GM12872 (cell line): Measurements from ENCODE around the gene CEACAM3.

Experiments used
- CTCF ChIP-seq: IDR thresholded peaks from 3 replicates; pipeline ENCODE4 v1.5.1; 2011; ENCODE audit warnings: low read depth, mild to moderate bottlenecking, low read length, moderate library complexity; ENCODE audit not compliant: insufficient read depth

The CEACAM3 gene

GRCh38 chr19:41767115-41767514, 29.3 kb upstream of the CEACAM3 start:
- TF ChIP-seq CTCF: no peak

GRCh38 chr19:41769608-41770007, 26.8 kb upstream of the CEACAM3 start:
- no peak for TF ChIP-seq CTCF

- TF ChIP-seq CTCF: no peak
Measured at GRCh38 chr19:41771410-41771809, 25.0 kb upstream of the CEACAM3 start.

- no peak for TF ChIP-seq CTCF
Measured at GRCh38 chr19:41774515-41774980, 21.8 kb upstream of the CEACAM3 start.

GRCh38 chr19:41776700-41777099, 19.7 kb upstream of the CEACAM3 start:
- no peak for TF ChIP-seq CTCF

GRCh38 chr19:41783612-41784011, 12.8 kb upstream of the CEACAM3 start:
- no peak for TF ChIP-seq CTCF

GRCh38 chr19:41784312-41784711, 12.1 kb upstream of the CEACAM3 start:
- TF ChIP-seq CTCF: no peak

- no peak for TF ChIP-seq CTCF
Measured at GRCh38 chr19:41784743-41785142, 11.6 kb upstream of the CEACAM3 start.
